GM10266 (cell line): ENCODE data around the gene AFAP1.

Experiments
- DNase-seq: peaks from one replicate; pipeline ENCODE4 v3.0.0; 2012; ENCODE audit errors: extremely low spot score
- TF ChIP-seq, protein P1 (sequence below): IDR thresholded peaks from 2 replicates; pipeline ENCODE4 v1.5.1; 2012; ENCODE audit warnings: mild to moderate bottlenecking, low read depth; ENCODE audit not compliant: control insufficient read depth, insufficient read depth; ENCODE audit errors: missing control alignments

The AFAP1 gene

DNA sequence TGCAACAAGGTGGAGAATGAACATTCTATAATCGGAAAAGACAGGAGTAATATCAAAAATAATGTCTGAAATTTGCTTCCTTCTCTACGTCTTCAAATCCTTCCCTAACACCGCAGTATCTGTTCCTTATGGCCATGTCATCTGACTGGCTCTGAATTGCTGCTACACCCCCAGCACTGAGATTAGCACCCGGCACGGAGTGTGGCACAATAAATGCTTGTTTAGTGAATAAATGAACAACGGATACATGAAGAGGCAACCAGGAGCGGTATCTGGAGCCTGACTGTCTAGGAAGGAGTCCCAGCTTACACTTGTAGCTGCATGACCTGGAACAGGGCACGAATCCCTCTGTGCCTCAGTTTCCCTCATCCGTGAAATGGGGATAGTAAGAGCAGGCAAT is 164.3 kb downstream of the AFAP1 start:
- DNase-seq: no peak
- TF ChIP-seq, protein P1, sequence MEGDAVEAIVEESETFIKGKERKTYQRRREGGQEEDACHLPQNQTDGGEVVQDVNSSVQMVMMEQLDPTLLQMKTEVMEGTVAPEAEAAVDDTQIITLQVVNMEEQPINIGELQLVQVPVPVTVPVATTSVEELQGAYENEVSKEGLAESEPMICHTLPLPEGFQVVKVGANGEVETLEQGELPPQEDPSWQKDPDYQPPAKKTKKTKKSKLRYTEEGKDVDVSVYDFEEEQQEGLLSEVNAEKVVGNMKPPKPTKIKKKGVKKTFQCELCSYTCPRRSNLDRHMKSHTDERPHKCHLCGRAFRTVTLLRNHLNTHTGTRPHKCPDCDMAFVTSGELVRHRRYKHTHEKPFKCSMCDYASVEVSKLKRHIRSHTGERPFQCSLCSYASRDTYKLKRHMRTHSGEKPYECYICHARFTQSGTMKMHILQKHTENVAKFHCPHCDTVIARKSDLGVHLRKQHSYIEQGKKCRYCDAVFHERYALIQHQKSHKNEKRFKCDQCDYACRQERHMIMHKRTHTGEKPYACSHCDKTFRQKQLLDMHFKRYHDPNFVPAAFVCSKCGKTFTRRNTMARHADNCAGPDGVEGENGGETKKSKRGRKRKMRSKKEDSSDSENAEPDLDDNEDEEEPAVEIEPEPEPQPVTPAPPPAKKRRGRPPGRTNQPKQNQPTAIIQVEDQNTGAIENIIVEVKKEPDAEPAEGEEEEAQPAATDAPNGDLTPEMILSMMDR: no peak

DNA sequence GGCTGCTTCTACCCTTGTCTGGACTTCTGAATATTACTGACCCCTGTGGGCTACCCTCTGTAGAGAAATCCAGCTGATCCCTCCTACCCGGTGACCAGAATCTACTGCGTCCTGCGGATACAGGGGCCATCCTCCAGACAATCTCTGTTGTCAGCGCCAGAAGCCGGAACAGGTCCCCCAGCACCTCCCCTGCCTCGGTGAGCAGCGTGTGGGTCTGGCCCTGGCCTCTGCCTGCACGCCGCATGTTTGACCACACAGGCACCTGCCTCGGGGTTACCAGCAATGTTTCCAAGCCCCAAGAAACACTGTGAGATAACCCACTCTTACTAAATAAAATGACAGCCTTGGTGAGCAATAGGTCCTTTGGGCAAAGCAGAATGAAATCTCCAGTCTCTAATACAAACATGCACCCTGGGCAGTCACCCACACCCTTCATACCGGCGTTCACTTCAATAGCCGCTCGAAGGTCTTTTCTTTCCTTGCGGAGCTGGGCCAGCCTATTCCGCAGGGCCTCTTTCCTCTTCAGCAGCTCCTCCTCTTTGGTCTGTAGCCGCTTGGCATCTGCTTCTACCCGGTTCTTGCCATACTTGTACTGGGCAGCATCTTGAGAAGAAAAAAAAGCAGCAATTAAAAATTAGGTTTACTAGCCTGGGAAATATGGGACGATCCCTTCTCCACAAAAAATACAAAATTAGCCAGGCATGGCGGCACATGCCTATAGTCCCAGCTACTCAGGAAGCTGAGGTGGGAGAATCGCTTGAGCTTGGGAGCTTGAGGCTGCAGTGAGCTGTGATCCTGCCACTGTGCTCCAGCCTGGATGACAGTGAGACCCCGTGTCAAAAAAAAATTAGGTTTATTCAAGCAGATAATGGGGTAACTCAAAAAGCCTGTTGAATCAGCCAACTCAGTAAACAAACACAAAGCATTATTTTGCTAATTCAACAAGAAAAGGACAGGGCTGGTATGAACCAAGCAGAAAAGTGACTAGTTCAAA is 165.1 kb downstream of the AFAP1 start:
- TF ChIP-seq, protein P1: no peak
- no peak for DNase-seq

DNA sequence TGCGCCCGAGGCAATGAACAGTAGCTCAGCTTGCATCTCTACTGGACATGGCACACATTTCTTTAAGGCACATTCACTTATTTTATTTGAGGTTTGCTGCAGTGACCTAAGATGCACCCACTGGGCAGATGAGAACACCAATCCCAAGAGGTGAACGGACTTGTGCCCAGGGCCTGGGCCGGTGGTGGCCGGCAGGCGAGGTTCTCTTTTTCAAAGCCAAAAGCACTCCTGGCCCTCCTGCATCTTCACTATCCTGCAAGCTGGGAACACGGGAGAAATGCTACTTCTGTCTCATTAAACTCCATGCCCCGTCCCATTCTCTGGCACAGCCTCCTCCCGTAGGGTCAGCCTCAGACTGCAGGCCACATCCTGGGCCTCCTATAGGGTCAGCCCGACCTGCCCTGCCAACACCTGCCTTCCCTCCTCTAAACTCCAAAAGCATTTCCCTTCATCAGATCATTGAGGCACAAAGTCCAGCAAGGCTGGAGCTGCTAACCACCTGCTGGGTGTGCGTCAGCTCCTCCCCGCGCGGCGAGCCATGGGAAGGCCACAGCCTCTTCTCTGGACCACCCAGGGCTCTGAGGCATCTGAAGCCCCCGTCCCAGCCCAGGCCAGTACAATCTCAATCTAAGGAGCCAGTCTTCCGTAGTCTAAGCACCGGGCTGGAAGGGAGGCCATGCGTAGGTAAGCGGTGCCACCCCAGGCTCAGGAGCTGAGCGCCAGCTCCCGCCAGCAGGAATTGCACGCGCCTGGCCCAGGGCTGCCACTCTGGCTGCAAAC is 166.1 kb downstream of the AFAP1 start:
- TF ChIP-seq, protein P1: no peak
- DNase-seq: no peak

DNA sequence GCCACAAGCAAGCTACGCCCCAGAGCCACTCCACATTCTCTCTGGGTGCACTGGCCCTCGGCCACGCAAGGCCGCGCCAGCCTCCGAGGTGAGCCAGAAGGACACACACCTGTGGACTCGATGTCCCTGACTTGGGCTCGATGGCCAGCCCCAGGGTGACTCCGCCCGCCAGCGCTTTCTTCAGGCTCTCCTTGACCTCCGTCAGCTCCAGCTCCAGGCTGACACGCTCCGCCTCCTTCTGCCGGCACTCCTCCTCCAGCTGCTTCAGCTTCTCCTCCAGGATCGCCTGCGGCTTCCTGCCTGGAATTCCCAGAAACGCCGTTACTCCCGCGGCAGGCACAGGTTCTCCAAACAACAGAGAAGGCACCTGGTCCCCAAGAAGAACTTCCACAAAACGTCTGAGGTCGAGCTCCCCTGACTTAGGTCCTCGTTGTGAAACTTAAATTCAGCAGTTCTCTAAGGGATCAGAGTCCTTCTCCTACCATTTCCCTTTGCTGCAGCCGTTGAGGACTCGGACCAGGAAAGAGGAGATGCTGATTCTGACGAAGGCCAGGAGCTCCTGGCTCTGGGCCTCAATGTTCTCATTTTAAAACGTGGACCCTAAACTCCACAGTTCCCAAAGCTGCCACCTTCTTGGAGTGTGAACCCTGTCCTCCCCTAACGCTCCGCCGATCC is 166.8 kb downstream of the AFAP1 start:
- TF ChIP-seq, protein P1: no peak

DNA sequence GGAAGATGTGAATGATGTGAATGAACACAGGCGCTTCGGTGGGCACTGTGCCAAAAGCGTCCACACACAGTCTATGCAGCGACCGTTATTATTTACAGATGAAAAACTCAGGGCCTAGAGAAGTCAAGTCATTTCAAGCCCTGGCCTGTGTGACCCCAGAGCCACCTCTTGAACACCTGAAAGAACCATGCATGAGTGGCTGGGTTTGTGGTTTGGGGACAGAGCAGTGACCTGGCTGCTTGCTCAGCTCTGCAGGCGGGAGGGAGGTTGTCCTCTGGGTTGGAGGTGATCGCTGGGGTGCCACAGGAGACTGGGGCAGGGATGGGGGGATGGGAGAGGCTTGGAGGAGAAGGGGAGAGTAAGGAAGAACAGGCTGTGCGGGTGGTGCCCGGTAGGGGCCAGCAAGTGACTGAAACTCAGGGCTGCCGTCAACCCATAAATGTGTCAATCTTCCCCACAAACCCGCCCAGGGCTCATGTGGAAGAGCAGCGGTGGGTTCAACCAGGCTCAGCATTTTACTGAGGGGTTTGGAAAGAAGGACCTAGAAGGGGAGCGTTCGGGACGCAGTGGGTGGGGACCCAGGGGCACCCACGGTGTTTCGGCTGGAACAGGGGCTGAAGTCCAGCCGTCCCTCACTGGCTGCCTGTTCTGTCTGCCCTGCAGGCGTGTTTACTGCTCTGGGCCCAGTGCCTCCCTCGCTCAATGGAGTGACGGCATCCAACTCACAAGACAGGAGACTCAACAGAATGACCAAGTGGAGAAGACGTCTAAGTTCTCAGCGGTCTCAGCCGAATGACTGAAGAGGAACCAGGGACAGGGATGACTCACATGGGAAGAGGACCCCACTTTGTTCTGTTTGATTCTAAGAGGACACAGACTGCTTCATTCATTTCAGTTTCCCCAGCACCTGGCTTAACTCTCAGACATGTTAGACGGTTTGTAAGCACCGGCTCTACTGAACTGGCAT is 167.8 kb downstream of the AFAP1 start:
- TF ChIP-seq, protein P1: no peak
- peak; percentile 78 for DNase-seq

More for the DNA sequence above, 166.8 kb downstream of the AFAP1 start:
- DNase-seq: no peak

DNA sequence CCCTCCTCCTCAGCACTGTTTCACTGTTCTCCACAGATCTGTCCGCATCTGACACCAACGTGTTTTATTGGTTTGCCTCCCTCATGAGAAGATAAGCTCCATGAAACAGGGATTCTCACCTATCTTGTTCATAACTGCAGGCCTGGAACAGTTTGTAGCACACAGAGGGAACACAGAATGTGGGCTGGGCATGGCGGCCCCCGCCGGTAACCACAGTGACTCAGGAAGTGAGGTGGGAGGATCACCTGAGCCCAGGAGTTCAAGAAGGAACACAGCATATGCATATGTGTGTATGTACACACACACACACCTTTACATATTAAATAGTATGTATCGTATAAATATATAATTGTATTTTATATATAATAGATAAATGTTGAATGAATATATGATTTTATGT is 168.6 kb downstream of the AFAP1 start:
- DNase-seq: no peak
- TF ChIP-seq, protein P1: no peak
